GM18517 (cell line): ENCODE results near the gene PRKCI.
A peak's percentile ranks its signal among the peaks of the same experiment; 100 is the strongest.
"Not testable (repeated sequence)": the region's sequence is repeated elsewhere in the genome, so short reads cannot be mapped to it uniquely, and the experiment has no call there.

Experiments used
- ATAC-seq: cut with Tn5 transposase; IDR thresholded peaks from one replicate; pipeline ENCODE4 v1.9.1; 2021; ENCODE audit warnings: mild to moderate bottlenecking, moderate library complexity; ENCODE audit not compliant: unreplicated experiment

PRKCI gene

GRCh38 chr3:170222647-170223541 is 670 bp downstream of the PRKCI start:
- peak; percentile 43 for ATAC-seq

GRCh38 chr3:170225166-170225565 is 2.9 kb downstream of the PRKCI start:
- ATAC-seq = no peak

GRCh38 chr3:170226426-170226960 is 4.3 kb downstream of the PRKCI start:
- ATAC-seq = no peak

- ATAC-seq = no peak
Measured at GRCh38 chr3:170228093-170228766, 6.0 kb downstream of the PRKCI start.

- no peak for ATAC-seq
Measured at GRCh38 chr3:170232266-170232665, 10.0 kb downstream of the PRKCI start.

GRCh38 chr3:170233530-170233929 is 11.3 kb downstream of the PRKCI start:
- no peak for ATAC-seq

- ATAC-seq = no peak
Measured at GRCh38 chr3:170240142-170240541, 17.9 kb downstream of the PRKCI start.

GRCh38 chr3:170240671-170241070 is 18.4 kb downstream of the PRKCI start:
- no peak for ATAC-seq

GRCh38 chr3:170244576-170244975 is 22.4 kb downstream of the PRKCI start:
- ATAC-seq = no peak

GRCh38 chr3:170247875-170248274 is 25.7 kb downstream of the PRKCI start:
- peak; percentile 14 for ATAC-seq

GRCh38 chr3:170256597-170256996 is 34.4 kb downstream of the PRKCI start:
- no peak for ATAC-seq

- ATAC-seq = peak; percentile 75
Measured at GRCh38 chr3:170257145-170257544, 34.9 kb downstream of the PRKCI start.

GRCh38 chr3:170258105-170258487 is 35.9 kb downstream of the PRKCI start:
- peak; percentile 5 for ATAC-seq

GRCh38 chr3:170259907-170260306 is 37.7 kb downstream of the PRKCI start:
- no peak for ATAC-seq

GRCh38 chr3:170267793-170268192 is 45.6 kb downstream of the PRKCI start:
- no peak for ATAC-seq

- ATAC-seq = not testable (repeated sequence)
Measured at GRCh38 chr3:170269673-170270254, 47.5 kb downstream of the PRKCI start.

- ATAC-seq = no peak
Measured at GRCh38 chr3:170270282-170270881, 48.2 kb downstream of the PRKCI start.

- ATAC-seq = no peak
Measured at GRCh38 chr3:170274641-170275040, 52.4 kb downstream of the PRKCI start.

- no peak for ATAC-seq
Measured at GRCh38 chr3:170275832-170276231, 53.6 kb downstream of the PRKCI start.

- not testable (repeated sequence) for ATAC-seq
Measured at GRCh38 chr3:170277311-170277710, 55.1 kb downstream of the PRKCI start.
